ENCODE data around the gene SELENOS. TPM values are rescaled to one million over a fixed set of nuclear protein-coding genes. Genes with fewer than 3 reads are reported as not detected.
A peak's percentile ranks its signal among the peaks of the same experiment; 100 is the strongest.

Gene SELENOS
- 10 to 100 TPM; 39.8 to 88.3 (median 50.2) TPM for total RNA-seq

GRCh38 chr15:101277038-101277822 is at the start of gene SELENOS:
SELENOS (minus strand) TSS chr15:101277485; CDS start chr15:101277417, 68 bp downstream.
- peak within 1 kb of the TSS; percentile 87 for H3K27ac ChIP-seq
- peaks cover 57% of the 10 kb centered on the region for H3K36me3 ChIP-seq
- H3K27me3 ChIP-seq = no peaks in the 10 kb centered on the region
- H3K4me3 ChIP-seq = peak within 1 kb of the TSS; percentile 77
- TF ChIP-seq POLR2A (IDR thresholded peaks at IDR 0.05) (peak in 1 of 2 donors; percentile 83), EP300 (IDR thresholded peaks at IDR 0.05) (peak; percentile 60), CTCF (IDR thresholded peaks at IDR 0.05) (no peak), POLR2AphosphoS5 (IDR thresholded peaks at IDR 0.05) (peak in 1 of 3 donors; percentile 12)
- H3K4me1 ChIP-seq = peaks cover 20% of the 10 kb centered on the region
- under 1% methylated on average over 35 of the region's 91 CpGs for WGBS
- H3K9me3 ChIP-seq = no peaks in the 10 kb centered on the region
- peak; percentile 92 to 95 for DNase-seq (ENCODE audit: low spot score in 2 of 2)

GRCh38 chr15:101326462-101327146 is 49.3 kb upstream of the SELENOS start:
- WGBS = 82% methylated on average over 20 of the region's 21 CpGs
- peak in 1 of 2 donors; percentile 70 for DNase-seq (ENCODE audit: low spot score in 2 of 2)
- no peaks in the 10 kb centered on the region for H3K36me3 ChIP-seq
- H3K27me3 ChIP-seq = peaks cover 12% of the 10 kb centered on the region
- TF ChIP-seq POLR2A (IDR thresholded peaks at IDR 0.05) = no peak
- TF ChIP-seq CTCF (IDR thresholded peaks at IDR 0.05) = no peak
- no peak for TF ChIP-seq EP300 (IDR thresholded peaks at IDR 0.05)
- TF ChIP-seq POLR2AphosphoS5 (IDR thresholded peaks at IDR 0.05) = no peak
- H3K27ac ChIP-seq = no peak overlapping the region
- no peaks in the 10 kb centered on the region for H3K4me1 ChIP-seq
- H3K9me3 ChIP-seq = no peaks in the 10 kb centered on the region
- H3K4me3 ChIP-seq = no peak overlapping the region

- H3K27ac ChIP-seq = no peak overlapping the region
- TF ChIP-seq EP300 (IDR thresholded peaks at IDR 0.05) (no peak), POLR2AphosphoS5 (IDR thresholded peaks at IDR 0.05) (no peak), CTCF (IDR thresholded peaks at IDR 0.05) (no peak), POLR2A (IDR thresholded peaks at IDR 0.05) (no peak)
- H3K4me1 ChIP-seq = no peaks in the 10 kb centered on the region
- no peaks in the 10 kb centered on the region for H3K9me3 ChIP-seq
- peaks cover 15% of the 10 kb centered on the region for H3K27me3 ChIP-seq
- H3K4me3 ChIP-seq = no peak overlapping the region
- WGBS = 88% methylated on average over 8 of the region's 8 CpGs
- H3K36me3 ChIP-seq = no peaks in the 10 kb centered on the region
- DNase-seq (ENCODE audit: low spot score in 2 of 2) = peak in 1 of 2 donors; percentile 1
Measured at GRCh38 chr15:101326026-101326315, 48.7 kb upstream of the SELENOS start.

GRCh38 chr15:101325263-101326025 is 48.2 kb upstream of the SELENOS start:
- Histone ChIP-seq H3K27me3 (peaks cover 18% of the 10 kb centered on the region), H3K36me3 (no peaks in the 10 kb centered on the region), H3K9me3 (no peaks in the 10 kb centered on the region), H3K4me1 (no peaks in the 10 kb centered on the region), H3K4me3 (no peak overlapping the region), H3K27ac (no peak overlapping the region)
- WGBS = 82% methylated on average over 13 of the region's 19 CpGs
- DNase-seq (ENCODE audit: low spot score in 2 of 2) = no peak
- no peak for TF ChIP-seq POLR2AphosphoS5 (IDR thresholded peaks at IDR 0.05)
- no peak for TF ChIP-seq EP300 (IDR thresholded peaks at IDR 0.05)
- no peak for TF ChIP-seq POLR2A (IDR thresholded peaks at IDR 0.05)

GRCh38 chr15:101324524-101325177 is 47.4 kb upstream of the SELENOS start:
- Histone ChIP-seq H3K4me1 (no peaks in the 10 kb centered on the region), H3K9me3 (no peaks in the 10 kb centered on the region), H3K27me3 (peaks cover 22% of the 10 kb centered on the region), H3K4me3 (no peak overlapping the region), H3K36me3 (no peaks in the 10 kb centered on the region), H3K27ac (no peak overlapping the region)
- TF ChIP-seq POLR2AphosphoS5 (IDR thresholded peaks at IDR 0.05) (no peak), EP300 (IDR thresholded peaks at IDR 0.05) (no peak), POLR2A (IDR thresholded peaks at IDR 0.05) (no peak), CTCF (IDR thresholded peaks at IDR 0.05) (no peak)
- 83% methylated on average over 13 of the region's 13 CpGs for WGBS
- DNase-seq (ENCODE audit: low spot score in 2 of 2) = no peak

Data from suprapubic skin (tissue), 4 donors.